ENCODE measurements around the gene SMPD1.

GRCh38 chr11:6362873-6363678 is 27.2 kb upstream of the SMPD1 start:
- TF ChIP-seq, protein P1, sequence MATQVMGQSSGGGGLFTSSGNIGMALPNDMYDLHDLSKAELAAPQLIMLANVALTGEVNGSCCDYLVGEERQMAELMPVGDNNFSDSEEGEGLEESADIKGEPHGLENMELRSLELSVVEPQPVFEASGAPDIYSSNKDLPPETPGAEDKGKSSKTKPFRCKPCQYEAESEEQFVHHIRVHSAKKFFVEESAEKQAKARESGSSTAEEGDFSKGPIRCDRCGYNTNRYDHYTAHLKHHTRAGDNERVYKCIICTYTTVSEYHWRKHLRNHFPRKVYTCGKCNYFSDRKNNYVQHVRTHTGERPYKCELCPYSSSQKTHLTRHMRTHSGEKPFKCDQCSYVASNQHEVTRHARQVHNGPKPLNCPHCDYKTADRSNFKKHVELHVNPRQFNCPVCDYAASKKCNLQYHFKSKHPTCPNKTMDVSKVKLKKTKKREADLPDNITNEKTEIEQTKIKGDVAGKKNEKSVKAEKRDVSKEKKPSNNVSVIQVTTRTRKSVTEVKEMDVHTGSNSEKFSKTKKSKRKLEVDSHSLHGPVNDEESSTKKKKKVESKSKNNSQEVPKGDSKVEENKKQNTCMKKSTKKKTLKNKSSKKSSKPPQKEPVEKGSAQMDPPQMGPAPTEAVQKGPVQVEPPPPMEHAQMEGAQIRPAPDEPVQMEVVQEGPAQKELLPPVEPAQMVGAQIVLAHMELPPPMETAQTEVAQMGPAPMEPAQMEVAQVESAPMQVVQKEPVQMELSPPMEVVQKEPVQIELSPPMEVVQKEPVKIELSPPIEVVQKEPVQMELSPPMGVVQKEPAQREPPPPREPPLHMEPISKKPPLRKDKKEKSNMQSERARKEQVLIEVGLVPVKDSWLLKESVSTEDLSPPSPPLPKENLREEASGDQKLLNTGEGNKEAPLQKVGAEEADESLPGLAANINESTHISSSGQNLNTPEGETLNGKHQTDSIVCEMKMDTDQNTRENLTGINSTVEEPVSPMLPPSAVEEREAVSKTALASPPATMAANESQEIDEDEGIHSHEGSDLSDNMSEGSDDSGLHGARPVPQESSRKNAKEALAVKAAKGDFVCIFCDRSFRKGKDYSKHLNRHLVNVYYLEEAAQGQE (IDR thresholded peaks at IDR 0.05; ENCODE audit: low read depth) = no peak
- TF ChIP-seq CEBPB (IDR thresholded peaks at IDR 0.05; ENCODE audit: low read depth) = no peak
- TF ChIP-seq ZNF274 (IDR thresholded peaks at IDR 0.05; ENCODE audit: low read depth, low read length) = no peak
- TF ChIP-seq CTCF (IDR thresholded peaks at IDR 0.05 in 2 of 3, conservative IDR thresholded peaks at IDR 0.05 in 1 of 3; ENCODE audit: borderline replicate concordance in 1 of 3, insufficient read depth in 1 of 3, low read depth in 2 of 3, low read length in 2 of 3) = peak; percentile 79 to 98 (median 90)
- TF ChIP-seq, protein P2, sequence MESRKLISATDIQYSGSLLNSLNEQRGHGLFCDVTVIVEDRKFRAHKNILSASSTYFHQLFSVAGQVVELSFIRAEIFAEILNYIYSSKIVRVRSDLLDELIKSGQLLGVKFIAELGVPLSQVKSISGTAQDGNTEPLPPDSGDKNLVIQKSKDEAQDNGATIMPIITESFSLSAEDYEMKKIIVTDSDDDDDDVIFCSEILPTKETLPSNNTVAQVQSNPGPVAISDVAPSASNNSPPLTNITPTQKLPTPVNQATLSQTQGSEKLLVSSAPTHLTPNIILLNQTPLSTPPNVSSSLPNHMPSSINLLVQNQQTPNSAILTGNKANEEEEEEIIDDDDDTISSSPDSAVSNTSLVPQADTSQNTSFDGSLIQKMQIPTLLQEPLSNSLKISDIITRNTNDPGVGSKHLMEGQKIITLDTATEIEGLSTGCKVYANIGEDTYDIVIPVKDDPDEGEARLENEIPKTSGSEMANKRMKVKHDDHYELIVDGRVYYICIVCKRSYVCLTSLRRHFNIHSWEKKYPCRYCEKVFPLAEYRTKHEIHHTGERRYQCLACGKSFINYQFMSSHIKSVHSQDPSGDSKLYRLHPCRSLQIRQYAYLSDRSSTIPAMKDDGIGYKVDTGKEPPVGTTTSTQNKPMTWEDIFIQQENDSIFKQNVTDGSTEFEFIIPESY (IDR thresholded peaks at IDR 0.05; ENCODE audit: extremely low read depth, insufficient replicate concordance, low read length) = no peak
- TF ChIP-seq RAD21 (IDR thresholded peaks at IDR 0.05; ENCODE audit: low read depth) = peak; percentile 93
- TF ChIP-seq, protein P3, sequence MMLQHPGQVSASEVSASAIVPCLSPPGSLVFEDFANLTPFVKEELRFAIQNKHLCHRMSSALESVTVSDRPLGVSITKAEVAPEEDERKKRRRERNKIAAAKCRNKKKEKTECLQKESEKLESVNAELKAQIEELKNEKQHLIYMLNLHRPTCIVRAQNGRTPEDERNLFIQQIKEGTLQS (IDR thresholded peaks at IDR 0.05) = no peak
- TF ChIP-seq YY1 (IDR thresholded peaks at IDR 0.05; ENCODE audit: extremely low read depth, insufficient replicate concordance, low read depth, low read length) = no peak

Measured in HCT116 (cell line).